ENCODE measurements around the gene TRAF6. TPM values are rescaled to one million over a fixed set of nuclear protein-coding genes. Genes with fewer than 3 reads are reported as not detected.

TRAF6 gene
- total and polyA plus RNA-seq, 4 donors = 2.4 to 7.8 (median 5.3) TPM

- TF ChIP-seq REST (IDR thresholded peaks at IDR 0.05) (no peak), HNF4G (IDR thresholded peaks at IDR 0.05) (no peak)
These were observed 49.9 kb downstream of the TRAF6 start (continued) for GRCh38 chr11:36460220-36460619.

GRCh38 chr11:36459046-36459445 is 51.0 kb downstream of the TRAF6 start:
- WGBS = 88% methylated on average over 7 of the region's 7 CpGs
- H3K4me1 ChIP-seq (ENCODE audit: control insufficient read depth in 4 of 4, insufficient read depth in 4 of 4, low read length in 3 of 4) = no peaks in the 10 kb centered on the region
- TF ChIP-seq TAF1 (conservative IDR thresholded peaks at IDR 0.05) = no peak
- no peak for TF ChIP-seq JUND (IDR thresholded peaks at IDR 0.05)
- no peak overlapping the region for H3K9ac ChIP-seq (ENCODE audit: low read depth in 1 of 2, low read length in 2 of 2)
- H3K27ac ChIP-seq (ENCODE audit: low read depth in 1 of 2, low read length in 2 of 2) = no peak overlapping the region
- no peak overlapping the region for H3K4me3 ChIP-seq (ENCODE audit: low read depth in 1 of 3, low read length in 3 of 3)
- DNase-seq (ENCODE audit: low spot score) = no peak
- no peaks in the 10 kb centered on the region for H3K9me3 ChIP-seq (ENCODE audit: control insufficient read depth in 4 of 4, low read length in 3 of 4)
- H3K27me3 ChIP-seq (ENCODE audit: control insufficient read depth in 4 of 4, insufficient read depth in 4 of 4, low read length in 3 of 4) = no peaks in the 10 kb centered on the region
- H3K36me3 ChIP-seq (ENCODE audit: control insufficient read depth in 4 of 4, insufficient read depth in 3 of 4, low read depth in 1 of 4, low read length in 3 of 4) = no peaks in the 10 kb centered on the region

- Histone ChIP-seq H3K9ac (ENCODE audit: low read depth in 1 of 2, low read length in 2 of 2) (no peak overlapping the region), H3K4me1 (ENCODE audit: control insufficient read depth in 4 of 4, insufficient read depth in 4 of 4, low read length in 3 of 4) (no peaks in the 10 kb centered on the region), H3K4me3 (ENCODE audit: low read depth in 1 of 3, low read length in 3 of 3) (no peak overlapping the region), H3K9me3 (ENCODE audit: control insufficient read depth in 4 of 4, low read length in 3 of 4) (no peaks in the 10 kb centered on the region), H3K27me3 (ENCODE audit: control insufficient read depth in 4 of 4, insufficient read depth in 4 of 4, low read length in 3 of 4) (no peaks in the 10 kb centered on the region), H3K36me3 (ENCODE audit: control insufficient read depth in 4 of 4, insufficient read depth in 3 of 4, low read depth in 1 of 4, low read length in 3 of 4) (no peaks in the 10 kb centered on the region), H3K27ac (ENCODE audit: low read depth in 1 of 2, low read length in 2 of 2) (no peak overlapping the region)
- TF ChIP-seq FOXA1 (IDR thresholded peaks at IDR 0.05) = no peak
- TF ChIP-seq TAF1 (conservative IDR thresholded peaks at IDR 0.05) = no peak
- no peak for TF ChIP-seq JUND (IDR thresholded peaks at IDR 0.05)
- no peak for TF ChIP-seq FOXA2 (IDR thresholded peaks at IDR 0.05)
- no peak for TF ChIP-seq REST (IDR thresholded peaks at IDR 0.05)
- no peak for TF ChIP-seq RXRA (IDR thresholded peaks at IDR 0.05)
- TF ChIP-seq RAD21 (IDR thresholded peaks at IDR 0.05) = no peak
- no peak for TF ChIP-seq EGR1 (IDR thresholded peaks at IDR 0.05; ENCODE audit: low read depth in 2 of 2)
- TF ChIP-seq HNF4G (IDR thresholded peaks at IDR 0.05) = no peak
- TF ChIP-seq SP1 (IDR thresholded peaks at IDR 0.05) = no peak
- no peak for TF ChIP-seq NR2F2 (IDR thresholded peaks at IDR 0.05)
- TF ChIP-seq HNF4A (conservative IDR thresholded peaks at IDR 0.05) = no peak
- no peak for TF ChIP-seq GABPA (IDR thresholded peaks at IDR 0.05 in 1 of 2, conservative IDR thresholded peaks at IDR 0.05 in 1 of 2)
- TF ChIP-seq ATF3 (IDR thresholded peaks at IDR 0.05) = no peak
- no peak for TF ChIP-seq ZBTB33 (IDR thresholded peaks at IDR 0.05)
- TF ChIP-seq CTCF (IDR thresholded peaks at IDR 0.05; ENCODE audit: low read depth, low read length, missing input control) = no peak
- peak; percentile 9 for DNase-seq (ENCODE audit: low spot score)
- WGBS = 90% methylated on average over 8 of the region's 8 CpGs
These were observed 51.8 kb downstream of the TRAF6 start for GRCh38 chr11:36458129-36458915.
